A673 (cell line): Measurements from ENCODE around the gene TRERF1. TPM values are rescaled to one million over a fixed set of nuclear protein-coding genes. Genes with fewer than 3 reads are reported as not detected.

Source experiments
- BruUV-seq: library from RNA; stranded (reverse); fragments of 400-500 nt; replicated peaks from 2 replicates; lab custom pipeline; 2021; lab: Mats Ljungman, UMichigan
- CTCF ChIA-PET: fragments of 300-600 bp; sonication (Branson Sonifier 250); formaldehyde crosslinking; loops from one replicate; lab custom pipeline; 2022; ENCODE audit warnings: antibody characterized with exemption; lab: Charles Lee
- POLR2A ChIA-PET: fragments of 300-600 bp; sonication (Branson Sonifier 250); formaldehyde crosslinking; loops from one replicate; lab custom pipeline; 2022; ENCODE audit warnings: antibody characterized with exemption; ENCODE audit not compliant: low non-redundant PET; lab: Charles Lee
- DNase-seq: peaks from one replicate; pipeline ENCODE4 v3.0.0-alpha.2; 2015; ENCODE audit warnings: low spot score
- H3K27ac ChIP-seq: fragments of 200-600 bp; sonication (generic); 2 replicates; pipeline ENCODE4 v1.5.1; 2016; ENCODE audit warnings: mixed run types, low read depth, mild to moderate bottlenecking, mixed read lengths, antibody characterized with exemption, low read length; ENCODE audit not compliant: poor library complexity, severe bottlenecking
- H3K27me3 ChIP-seq: fragments of 200-600 bp; sonication (generic); replicated peaks from 2 replicates; pipeline ENCODE4 v1.6.1; 2017; ENCODE audit warnings: mixed run types, low read depth, mild to moderate bottlenecking, mixed read lengths, antibody characterized with exemption, low read length; ENCODE audit not compliant: insufficient read depth, poor library complexity
- H3K36me3 ChIP-seq: fragments of 200-600 bp; sonication (generic); 2 replicates; pipeline ENCODE4 v1.6.1; 2016; ENCODE audit warnings: mixed run types, mild to moderate bottlenecking, mixed read lengths, antibody characterized with exemption, low read length; ENCODE audit not compliant: insufficient read depth, poor library complexity, severe bottlenecking
- H3K4me1 ChIP-seq: fragments of 200-600 bp; sonication (generic); 2 replicates; pipeline ENCODE4 v1.6.1; 2017; ENCODE audit warnings: mixed run types, mild to moderate bottlenecking, mixed read lengths, antibody characterized with exemption, low read length; ENCODE audit not compliant: insufficient read depth, poor library complexity, severe bottlenecking
- H3K4me3 ChIP-seq: fragments of 200-600 bp; sonication (generic); 2 replicates; pipeline ENCODE4 v1.5.1; 2016; ENCODE audit warnings: low read depth, mixed run types, mild to moderate bottlenecking, mixed read lengths, low read length; ENCODE audit not compliant: poor library complexity, severe bottlenecking
- H3K9me3 ChIP-seq: fragments of 200-600 bp; sonication (generic); 2 replicates; pipeline ENCODE4 v1.6.1; 2016; ENCODE audit warnings: mixed run types, low read depth, mild to moderate bottlenecking, mixed read lengths, antibody characterized with exemption, low read length; ENCODE audit not compliant: poor library complexity, severe bottlenecking
- CTCF ChIP-seq: fragments of 300-800, 200-600 bp; sonication (generic); conservative IDR thresholded peaks from 2 replicates; pipeline ENCODE4 v1.5.1; 2017; ENCODE audit warnings: low read depth, mild to moderate bottlenecking, antibody characterized with exemption, low read length, moderate library complexity, mixed read lengths
- EZH2 ChIP-seq: fragments of 200-600 bp; sonication (generic); IDR thresholded peaks from 2 replicates; pipeline ENCODE4 v1.6.1; 2017; ENCODE audit warnings: borderline replicate concordance, low read depth, mild to moderate bottlenecking, mixed read lengths, antibody characterized with exemption, low read length; ENCODE audit not compliant: poor library complexity, severe bottlenecking
- intact Hi-C: fragments of 100-400 bp; cut with micrococcal nuclease; formaldehyde crosslinking; loops from one replicate; pipeline ENCODE4 v1.10.0; 2022; ENCODE audit not compliant: unreplicated experiment
- total RNA-seq: library from RNA; stranded (reverse); gene quantifications from 2 replicates; pipeline ENCODE4 v1.2.3, GENCODE V29; 2021

TRERF1 gene
- total RNA-seq, 1 experiment from 2014 or later = 9.5 TPM

- TF ChIP-seq CTCF (no peak), EZH2 (no peak)
- intact Hi-C loops = no loop called here
- POLR2A ChIA-PET = no interaction called here
- no peak for DNase-seq
- Histone ChIP-seq H3K36me3 (peaks cover 3% of the 10 kb centered on the region), H3K27ac (no peak overlapping the region), H3K4me1 (no peaks in the 10 kb centered on the region), H3K27me3 (no peaks in the 10 kb centered on the region), H3K9me3 (no peaks in the 10 kb centered on the region), H3K4me3 (no peak overlapping the region)
- BruUV-seq = no TSS peak
- CTCF ChIA-PET = no interaction called here
Observed at GRCh38 chr6:42251911-42252637, 199.7 kb downstream of the TRERF1 start.

GRCh38 chr6:42251500-42251899 is 200.2 kb downstream of the TRERF1 start:
- TF ChIP-seq CTCF (no peak), EZH2 (no peak)
- POLR2A ChIA-PET = no interaction called here
- CTCF ChIA-PET = no interaction called here
- Histone ChIP-seq H3K9me3 (no peaks in the 10 kb centered on the region), H3K4me3 (no peak overlapping the region), H3K27me3 (no peaks in the 10 kb centered on the region), H3K4me1 (no peaks in the 10 kb centered on the region), H3K36me3 (peaks cover 3% of the 10 kb centered on the region), H3K27ac (no peak overlapping the region)
- no peak for DNase-seq
- no TSS peak for BruUV-seq
- intact Hi-C loops = no loop called here

- no peak for DNase-seq
- Histone ChIP-seq H3K27me3 (no peaks in the 10 kb centered on the region), H3K36me3 (peaks cover 3% of the 10 kb centered on the region), H3K4me3 (no peak overlapping the region), H3K9me3 (no peaks in the 10 kb centered on the region), H3K4me1 (no peaks in the 10 kb centered on the region), H3K27ac (no peak overlapping the region)
- intact Hi-C loops = no loop called here
- POLR2A ChIA-PET = no interaction called here
- TF ChIP-seq EZH2 = no peak
- TF ChIP-seq CTCF = no peak
- CTCF ChIA-PET = no interaction called here
- no TSS peak for BruUV-seq
Observed at GRCh38 chr6:42250274-42250931, 201.3 kb downstream of the TRERF1 start.
